Transverse colon (tissue), 4 donors: ENCODE data around the gene CTPS1. TPM values are rescaled to one million over a fixed set of nuclear protein-coding genes. Genes with fewer than 3 reads are reported as not detected.

ENCODE experiments used
- DNase-seq: peaks from one replicate; pipeline ENCODE4 v3.0.0-alpha.2; 2019
- H3K27ac ChIP-seq, 4 donors: fragments of 200-600 bp; sonication (generic); 2 replicates each; pipeline ENCODE4 v1.5.1; 2016 to 2018; ENCODE audit warnings: inconsistent platforms in 4 of 4
- H3K27me3 ChIP-seq: fragments of 200-600 bp; sonication (generic); 2 replicates; pipeline ENCODE4 v1.5.1; 2017; ENCODE audit warnings: inconsistent platforms
- H3K36me3 ChIP-seq, 4 donors: fragments of 200-600 bp; sonication (generic); 2 replicates each; pipeline ENCODE4 v1.5.1; 2017 to 2019; ENCODE audit warnings: inconsistent platforms in 4 of 4
- H3K4me1 ChIP-seq, 4 donors: fragments of 200-600 bp; sonication (generic); 2 replicates each; pipeline ENCODE4 v1.5.1; 2017 to 2020; ENCODE audit warnings: inconsistent platforms in 4 of 4
- H3K4me3 ChIP-seq, 4 donors: fragments of 200-600 bp; sonication (generic); 1 replicate in 1 of 4; 2 replicates in 3 of 4; pipeline versions ENCODE4 v1.5.1 to v1.6.1; 2017 to 2019; ENCODE audit warnings: inconsistent platforms in 4 of 4
- H3K9me3 ChIP-seq, 2 donors: fragments of 200-600 bp; sonication (generic); 2 replicates each; pipeline ENCODE4 v1.5.1; 2017 to 2019; ENCODE audit warnings: inconsistent platforms in 2 of 2
- CTCF ChIP-seq, 5 experiments: fragments of 200-600 bp in 3 of 5; fragments of 450-650 bp in 2 of 5; sonication (generic) in 3 of 5; IDR thresholded peaks; 1 replicate in 2 of 5; 2 replicates in 3 of 5; pipeline ENCODE4 v1.5.1; 2016 to 2017; ENCODE audit warnings: antibody characterized with exemption in 5 of 5, inconsistent platforms in 3 of 5, mild to moderate bottlenecking in 2 of 5, moderate library complexity in 1 of 5
- EP300 ChIP-seq: sonication (generic); formaldehyde crosslinking; IDR thresholded peaks from one replicate; pipeline ENCODE4 v1.6.1; 2017; ENCODE audit warnings: antibody characterized with exemption, low read depth
- POLR2A ChIP-seq: fragments of 450-650 bp; IDR thresholded peaks from one replicate; pipeline ENCODE4 v1.6.1; 2016; ENCODE audit warnings: antibody characterized with exemption, mild to moderate bottlenecking, moderate library complexity
- POLR2AphosphoS5 ChIP-seq, 3 donors: sonication (generic); formaldehyde crosslinking; IDR thresholded peaks; one replicate each; pipeline ENCODE4 v1.6.1; 2016; ENCODE audit warnings: antibody characterized with exemption in 3 of 3
- WGBS, 2 donors: methylation state at CpG; one replicate each; pipeline ENCODE4 v1.1.5; 2018; ENCODE audit warnings: low coverage in 1 of 2; 5-methylcytosine and 5-hydroxymethylcytosine counted together
- in situ Hi-C, 4 donors: fragments of 200-750 bp; cut with MboI; loops; one replicate each; pipeline versions ENCODE4 v1.15.0 to v1.15.1; 2017; ENCODE audit warnings: low sequenced_read_pairs in 3 of 4, low pct_ligation_motif_present in 1 of 4, low pct_unique_long_range_greater_than_20kb in 1 of 4
- intact Hi-C: fragments of 100-400 bp; cut with DNase I; formaldehyde crosslinking; loops from one replicate; pipeline ENCODE4 v1.15.1; 2023; ENCODE audit warnings: low total_unique reads
- total RNA-seq, 4 donors: library from RNA; depleted of rRNA; stranded (reverse); fragments of >200 nt; gene quantifications; one replicate each; pipeline ENCODE4 v1.1.0, GENCODE V29; 2016

Gene CTPS1
- total RNA-seq, 4 donors from 2014 or later = 6.3 to 32.2 (median 19.7) TPM

GRCh38 chr1:40983286-40983685 lies 3.8 kb downstream of the CTPS1 start:
- intact Hi-C loops (loop anchor here (5.0 kb wide), 1 partner anchor 1186 kb away; no protein-coding TSS in a partner anchor), in situ Hi-C loops (no loop called here)
- H3K27ac ChIP-seq = peak overlapping the region; percentile 54 to 98 (median 94)
- DNase-seq = no peak
- no peak overlapping the region for H3K4me3 ChIP-seq
- peaks cover 0 to 8% (median 0%) of the 10 kb centered on the region in 4 donors for H3K36me3 ChIP-seq
- H3K4me1 ChIP-seq = peaks cover 10 to 38% (median 23%) of the 10 kb centered on the region in 4 donors
- H3K9me3 ChIP-seq = no peaks in the 10 kb centered on the region
- peak in 1 of 3 donors; percentile 20 for TF ChIP-seq POLR2AphosphoS5 (IDR thresholded peaks at IDR 0.05)
- no peak for TF ChIP-seq CTCF (IDR thresholded peaks at IDR 0.05)
- no peaks in the 10 kb centered on the region for H3K27me3 ChIP-seq
- WGBS, 2 donors = 63 to 80% methylated on average over 1 of the region's 1 CpG

- TF ChIP-seq EP300 = no peak
- no peak for TF ChIP-seq POLR2AphosphoS5 (IDR thresholded peaks at IDR 0.05)
- TF ChIP-seq CTCF (IDR thresholded peaks at IDR 0.05) = no peak
- TF ChIP-seq POLR2A = no peak
- no peak for DNase-seq
- Histone ChIP-seq H3K4me1 (peaks cover 10 to 35% (median 19%) of the 10 kb centered on the region in 4 donors), H3K27ac (peak overlapping the region; percentile 54 to 98 (median 94)), H3K4me3 (no peak overlapping the region), H3K36me3 (peaks cover 0 to 8% (median 0%) of the 10 kb centered on the region in 4 donors), H3K9me3 (no peaks in the 10 kb centered on the region), H3K27me3 (no peaks in the 10 kb centered on the region)
- 79 to 88% methylated on average over 2 of the region's 2 CpGs for WGBS, 2 donors
- in situ Hi-C loops (no loop called here), intact Hi-C loops (loop anchor here (5.0 kb wide), 1 partner anchor 1187 kb away; no protein-coding TSS in a partner anchor)
These were observed 4.6 kb downstream of the CTPS1 start for GRCh38 chr1:40984066-40984465.

GRCh38 chr1:40984531-40984930 lies 5.0 kb downstream of the CTPS1 start:
- in situ Hi-C loops = no loop called here
- TF ChIP-seq EP300 = no peak
- Histone ChIP-seq H3K27me3 (no peaks in the 10 kb centered on the region), H3K36me3 (peaks cover 0 to 8% (median 0%) of the 10 kb centered on the region in 4 donors), H3K4me3 (no peak overlapping the region), H3K9me3 (no peaks in the 10 kb centered on the region), H3K4me1 (peaks cover 10 to 32% (median 18%) of the 10 kb centered on the region in 4 donors), H3K27ac (peak overlapping the region in 3 of 4 donors; percentile 39 to 98 (median 94))
- intact Hi-C loops = loop anchor here (5.0 kb wide), 1 partner anchor 1187 kb away; no protein-coding TSS in a partner anchor
- 95 to 97% methylated on average over 4 of the region's 4 CpGs for WGBS, 2 donors
- no peak for DNase-seq

GRCh38 chr1:40985161-40985560 lies 5.7 kb downstream of the CTPS1 start:
- Histone ChIP-seq H3K9me3 (no peaks in the 10 kb centered on the region), H3K4me3 (no peak overlapping the region), H3K36me3 (peaks cover 0 to 8% (median 0%) of the 10 kb centered on the region in 4 donors), H3K4me1 (peaks cover 10 to 32% (median 17%) of the 10 kb centered on the region in 4 donors), H3K27me3 (no peaks in the 10 kb centered on the region), H3K27ac (peak overlapping the region in 3 of 4 donors; percentile 39 to 98 (median 94))
- no peak for DNase-seq
- 67 to 77% methylated on average over 3 to 5 of the region's 5 CpGs for WGBS, 2 donors
- intact Hi-C loops = no loop called here
- TF ChIP-seq POLR2A (no peak), EP300 (no peak), POLR2AphosphoS5 (IDR thresholded peaks at IDR 0.05) (no peak), CTCF (IDR thresholded peaks at IDR 0.05) (no peak)
- in situ Hi-C loops = no loop called here

GRCh38 chr1:40985875-40986274 lies 6.4 kb downstream of the CTPS1 start:
- no peaks in the 10 kb centered on the region for H3K9me3 ChIP-seq
- TF ChIP-seq POLR2AphosphoS5 (IDR thresholded peaks at IDR 0.05) (no peak), POLR2A (no peak), EP300 (no peak), CTCF (IDR thresholded peaks at IDR 0.05) (no peak)
- H3K27me3 ChIP-seq = no peaks in the 10 kb centered on the region
- in situ Hi-C loops (no loop called here), intact Hi-C loops (no loop called here)
- no peak overlapping the region for H3K4me3 ChIP-seq
- peaks cover 0 to 8% (median 0%) of the 10 kb centered on the region in 4 donors for H3K36me3 ChIP-seq
- WGBS, 2 donors = 79 to 89% methylated on average over 3 of the region's 3 CpGs
- peaks cover 7 to 26% (median 11%) of the 10 kb centered on the region in 4 donors for H3K4me1 ChIP-seq
- peak overlapping the region in 3 of 4 donors; percentile 39 to 98 (median 94) for H3K27ac ChIP-seq
- DNase-seq = no peak
